Ovary (tissue), 9 donors: ENCODE data around the gene PAM. TPM values are rescaled to one million over a fixed set of nuclear protein-coding genes. Genes with fewer than 3 reads are reported as not detected.

Experiments
- DNase-seq, 5 donors: peaks; one replicate each; pipeline ENCODE4 v3.0.0-alpha.2; 2019 to 2020
- H3K27ac ChIP-seq, 2 donors: fragments of 200-600 bp; one replicate each; pipeline versions ENCODE4 v1.5.1 to v1.8.0; 2019 to 2022
- H3K27me3 ChIP-seq: fragments of 200-600 bp; one replicate; pipeline ENCODE4 v1.8.0; 2022
- H3K36me3 ChIP-seq: fragments of 200-600 bp; sonication (generic); one replicate; pipeline ENCODE4 v1.5.1; 2019
- H3K4me1 ChIP-seq: one replicate; pipeline ENCODE4 v1.8.1; 2013; ENCODE audit warnings: mild to moderate bottlenecking, moderate library complexity; ENCODE audit not compliant: insufficient read depth
- H3K4me3 ChIP-seq: fragments of 200-600 bp; sonication (generic); one replicate; pipeline ENCODE4 v1.5.1; 2017
- H3K9me3 ChIP-seq, 2 donors: fragments of 200-600 bp in 1 of 2; sonication (generic) in 1 of 2; one replicate each; pipeline versions ENCODE4 v1.5.1 to v1.8.1; 2013 to 2019; ENCODE audit warnings: mild to moderate bottlenecking in 1 of 2, moderate library complexity in 1 of 2
- EP300 ChIP-seq: sonication (generic); formaldehyde crosslinking; IDR thresholded peaks from one replicate; pipeline ENCODE4 v1.6.1; 2017; ENCODE audit warnings: antibody characterized with exemption
- POLR2A ChIP-seq: fragments of 450-650 bp; IDR thresholded peaks from one replicate; pipeline ENCODE4 v1.6.1; 2017; ENCODE audit warnings: antibody characterized with exemption, mild to moderate bottlenecking, moderate library complexity
- WGBS, 3 donors: extraction: QIAGEN DNeasy Blood & Tissue Kit in 1 of 3; methylation state at CpG; one replicate each; pipeline versions ENCODE4 v1.1.5 to v1.1.7; 2013 to 2017; 5-methylcytosine and 5-hydroxymethylcytosine counted together
- intact Hi-C, 4 donors: fragments of 100-400 bp; cut with DNase I; formaldehyde crosslinking; loops; one replicate each; pipeline versions ENCODE4 v1.11.0 to v1.15.1; 2022 to 2023
- polyA plus RNA-seq, 2 donors: library from polyadenylated mRNA; stranded (reverse); fragments of 200-250 nt in 1 of 2; fragments of 350-450 nt in 1 of 2; fragmentation: Illumina TruSeq in 1 of 2; extraction: RNeasy Lipid Tissue Mini Kit (QIAGEN cat#74804) in 1 of 2; gene quantifications; one replicate each; pipeline ENCODE4 v1.2.3, GENCODE V29; 2013 to 2014
- total RNA-seq, 7 donors: library from RNA; depleted of rRNA in 2 of 7; stranded (reverse); fragments of >200 nt in 2 of 7; fragmentation: NEBNext Ultra II Directional in 3 of 7; extraction: Animal tissue kit (Norgen Biotek cat#: 25700) in 3 of 7; gene quantifications; one replicate each; pipeline versions ENCODE4 v1.1.0 to v1.2.4, GENCODE V29; 2016 to 2023
- TF ChIP-seq, protein P1 (sequence below), 3 donors: fragments of 450-650 bp in 2 of 3; fragments of 200-600 bp in 1 of 3; IDR thresholded peaks; one replicate each; pipeline versions ENCODE4 v1.5.1 to v1.8.0; 2016 to 2022; ENCODE audit warnings: antibody characterized with exemption in 3 of 3, mild to moderate bottlenecking in 1 of 3
- donor health status: DM: no; HTN: no; CAD: no; lungs with moderate emphysema.
- donor health status: DM: no; HTN: no; CAD: no.
- donor health status: Bipolar disorder and iron deficiency.
- donor health status: DM: yes; HTN: yes; CAD: no.
- donor health status: DM: no; HTN: no; CAD: no.
- donor health status: DM: yes; HTN: yes; CAD: no.

PAM gene
- total and polyA plus RNA-seq, 9 donors: 124 to 431 (median 187) TPM

GRCh38 chr5:102787134-102787533 lies 32.0 kb downstream of the PAM start:
- Histone ChIP-seq H3K4me1 (no peaks in the 10 kb centered on the region), H3K9me3 (no peaks in the 10 kb centered on the region), H3K36me3 (no peaks in the 10 kb centered on the region), H3K27me3 (no peaks in the 10 kb centered on the region), H3K27ac (no peak overlapping the region), H3K4me3 (no peak overlapping the region)
- intact Hi-C loops: no loop called here
- DNase-seq: no peak
- 97 to 100% (median 100%) methylated on average over 2 of the region's 2 CpGs for WGBS, 3 donors
- TF ChIP-seq POLR2A (no peak), EP300 (no peak)
- TF ChIP-seq, protein P1, sequence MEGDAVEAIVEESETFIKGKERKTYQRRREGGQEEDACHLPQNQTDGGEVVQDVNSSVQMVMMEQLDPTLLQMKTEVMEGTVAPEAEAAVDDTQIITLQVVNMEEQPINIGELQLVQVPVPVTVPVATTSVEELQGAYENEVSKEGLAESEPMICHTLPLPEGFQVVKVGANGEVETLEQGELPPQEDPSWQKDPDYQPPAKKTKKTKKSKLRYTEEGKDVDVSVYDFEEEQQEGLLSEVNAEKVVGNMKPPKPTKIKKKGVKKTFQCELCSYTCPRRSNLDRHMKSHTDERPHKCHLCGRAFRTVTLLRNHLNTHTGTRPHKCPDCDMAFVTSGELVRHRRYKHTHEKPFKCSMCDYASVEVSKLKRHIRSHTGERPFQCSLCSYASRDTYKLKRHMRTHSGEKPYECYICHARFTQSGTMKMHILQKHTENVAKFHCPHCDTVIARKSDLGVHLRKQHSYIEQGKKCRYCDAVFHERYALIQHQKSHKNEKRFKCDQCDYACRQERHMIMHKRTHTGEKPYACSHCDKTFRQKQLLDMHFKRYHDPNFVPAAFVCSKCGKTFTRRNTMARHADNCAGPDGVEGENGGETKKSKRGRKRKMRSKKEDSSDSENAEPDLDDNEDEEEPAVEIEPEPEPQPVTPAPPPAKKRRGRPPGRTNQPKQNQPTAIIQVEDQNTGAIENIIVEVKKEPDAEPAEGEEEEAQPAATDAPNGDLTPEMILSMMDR (IDR thresholded peaks at IDR 0.05): no peak

DNA sequence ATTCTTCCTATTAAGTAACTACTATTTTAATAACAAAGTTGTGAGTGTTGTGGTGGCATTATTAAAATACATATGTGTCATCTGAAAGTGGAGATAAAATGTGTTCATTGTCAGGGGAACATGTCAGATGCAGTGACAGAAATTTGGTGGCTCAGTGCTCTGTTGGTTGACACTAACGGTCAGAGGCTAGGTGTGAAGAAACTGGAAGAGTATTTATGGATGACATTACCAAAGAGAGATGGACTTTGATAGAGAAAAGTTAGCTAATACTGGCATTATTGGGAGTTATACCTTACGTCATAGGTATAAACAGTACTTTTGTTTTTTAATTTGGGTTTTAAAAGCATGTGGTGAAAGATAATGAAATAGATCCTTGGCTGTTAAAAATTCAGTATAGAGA lies 33.7 kb downstream of the PAM start:
- H3K9me3 ChIP-seq: no peaks in the 10 kb centered on the region
- intact Hi-C loops: no loop called here
- 96 to 99% (median 98%) methylated on average over 2 of the region's 2 CpGs for WGBS, 3 donors
- TF ChIP-seq, protein P1 (IDR thresholded peaks at IDR 0.05): no peak
- TF ChIP-seq POLR2A: no peak
- TF ChIP-seq EP300: no peak
- H3K36me3 ChIP-seq: no peaks in the 10 kb centered on the region
- no peak for DNase-seq
- H3K27me3 ChIP-seq: no peaks in the 10 kb centered on the region
- H3K4me3 ChIP-seq: no peak overlapping the region
- no peak overlapping the region for H3K27ac ChIP-seq
- no peaks in the 10 kb centered on the region for H3K4me1 ChIP-seq

DNA sequence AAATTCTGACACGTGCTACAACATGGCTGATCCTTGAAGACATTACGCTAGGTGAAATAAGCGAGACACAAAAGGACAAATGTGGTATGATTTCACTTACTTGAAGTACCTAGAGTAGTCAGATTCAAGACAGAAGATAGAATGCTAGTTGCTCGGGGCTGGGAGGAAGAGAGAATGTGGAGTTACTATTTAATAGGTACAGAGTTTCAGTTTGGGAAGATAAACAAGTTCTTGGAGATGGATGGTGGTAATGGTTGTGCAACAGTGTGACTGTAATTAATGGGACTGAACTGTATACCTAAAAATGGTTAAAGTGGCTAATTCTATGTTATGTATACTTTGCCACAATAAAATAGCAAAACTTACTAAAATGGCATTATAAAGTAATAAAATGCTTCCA lies 34.4 kb downstream of the PAM start:
- H3K4me1 ChIP-seq: no peaks in the 10 kb centered on the region
- TF ChIP-seq POLR2A (no peak), EP300 (no peak)
- TF ChIP-seq, protein P1 (IDR thresholded peaks at IDR 0.05): no peak
- H3K9me3 ChIP-seq: no peaks in the 10 kb centered on the region
- H3K36me3 ChIP-seq: no peaks in the 10 kb centered on the region
- H3K27ac ChIP-seq: no peak overlapping the region
- DNase-seq: no peak
- intact Hi-C loops: no loop called here
- H3K4me3 ChIP-seq: no peak overlapping the region
- H3K27me3 ChIP-seq: no peaks in the 10 kb centered on the region
- WGBS, 3 donors: 92 to 97% (median 92%) methylated on average over 4 of the region's 4 CpGs

DNA sequence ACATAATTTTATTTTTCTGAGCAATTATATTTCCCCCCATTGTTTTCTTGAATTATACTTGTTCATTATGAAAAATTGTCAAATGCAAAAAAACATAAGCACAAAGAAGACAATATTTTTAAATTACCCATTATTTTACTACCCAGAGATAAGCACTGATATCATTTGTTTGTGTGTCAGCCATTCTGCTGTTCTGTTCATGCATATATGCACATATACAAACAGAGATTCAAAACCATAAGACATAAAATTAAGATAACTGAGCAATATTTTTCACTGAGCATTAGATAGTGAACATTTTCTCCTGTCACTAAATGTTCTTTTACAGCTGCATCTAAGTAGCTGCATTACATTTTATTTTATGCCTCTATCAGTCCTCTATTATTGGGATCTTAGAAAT lies 35.6 kb downstream of the PAM start:
- intact Hi-C loops: no loop called here
- H3K27ac ChIP-seq: no peak overlapping the region
- no peaks in the 10 kb centered on the region for H3K36me3 ChIP-seq
- H3K9me3 ChIP-seq: no peaks in the 10 kb centered on the region
- H3K4me1 ChIP-seq: peaks cover 3% of the 10 kb centered on the region
- DNase-seq: no peak
- H3K4me3 ChIP-seq: no peak overlapping the region
- H3K27me3 ChIP-seq: no peaks in the 10 kb centered on the region
- TF ChIP-seq POLR2A: no peak
- TF ChIP-seq, protein P1 (IDR thresholded peaks at IDR 0.05): no peak
- no peak for TF ChIP-seq EP300

GRCh38 chr5:102792705-102793104 lies 37.6 kb downstream of the PAM start:
- H3K27ac ChIP-seq: no peak overlapping the region
- H3K9me3 ChIP-seq: no peaks in the 10 kb centered on the region
- intact Hi-C loops: no loop called here
- peaks cover 7% of the 10 kb centered on the region for H3K4me1 ChIP-seq
- TF ChIP-seq, protein P1 (IDR thresholded peaks at IDR 0.05): no peak
- TF ChIP-seq POLR2A (no peak), EP300 (no peak)
- H3K36me3 ChIP-seq: no peaks in the 10 kb centered on the region
- WGBS, 3 donors: 94 to 96% (median 95%) methylated on average over 1 of the region's 1 CpG
- DNase-seq: no peak
- H3K27me3 ChIP-seq: no peaks in the 10 kb centered on the region
- no peak overlapping the region for H3K4me3 ChIP-seq
